K562 (cell line): Measurements from ENCODE around the gene ABCG1. TPM values are rescaled to one million over a fixed set of nuclear protein-coding genes. Genes with fewer than 3 reads are reported as not detected.

Experiments
- ATAC-seq: fragments of 200-7000 bp; cut with Tn5 transposase; 3 replicates; pipeline ENCODE4 v1.9.1; 2020; ENCODE audit warnings: moderate library complexity
- BruUV-seq: library from RNA; stranded (reverse); fragments of 400-500 nt; replicated peaks from 2 replicates; lab custom pipeline; 2021; lab: Mats Ljungman, UMichigan
- CTCF ChIA-PET: fragments of 300-600 bp; formaldehyde crosslinking; extraction: SDS; loops from one replicate; lab custom pipeline; 2021; ENCODE audit warnings: low intra/inter-chr PET ratio; lab: Yijun Ruan, JAX
- POLR2A ChIA-PET: fragments of 300-600, 350-650 bp; sonication (Branson Sonifier 250); formaldehyde crosslinking; extraction: SDS; loops from one replicate; lab custom pipeline; 2021; ENCODE audit warnings: antibody characterized with exemption, inconsistent platforms; lab: Yijun Ruan, JAX
- DNase-seq, 4 experiments: peaks; one replicate each; pipeline versions ENCODE4 v3.0.0 to v3.0.0-alpha.2; 2011 to 2018; ENCODE audit warnings: low spot score in 3 of 4, mixed read lengths in 3 of 4; ENCODE audit errors: extremely low read depth in 1 of 4
- FAIRE-seq: peaks from 2 replicates; lab custom pipeline; 2011; peaks lifted over from hg19 to GRCh38; lab: Jason Lieb, UNC
- H2AFZ ChIP-seq: 2 replicates; pipeline ENCODE4 v1.6.0; 2011; ENCODE audit warnings: low read depth, low read length, control low read depth, inconsistent platforms
- H3K27ac ChIP-seq: fragments of 200-600 bp; 3 replicates; pipeline ENCODE4 v1.8.0; 2011; ENCODE audit warnings: low read depth, mild to moderate bottlenecking, control low read depth, inconsistent platforms, low read length, moderate library complexity, mixed read lengths; ENCODE audit errors: extremely low read depth
- H3K27me3 ChIP-seq, 2 experiments: fragments of 300-600 bp in 1 of 2; 2 replicates in 1 of 2; 3 replicates in 1 of 2; pipeline versions ENCODE4 v1.6.0 to v1.8.0; 2011; ENCODE audit warnings: inconsistent platforms in 2 of 2, low read length in 2 of 2, mild to moderate bottlenecking in 1 of 2, mixed read lengths in 1 of 2, moderate library complexity in 1 of 2; ENCODE audit not compliant: control insufficient read depth in 2 of 2, insufficient read depth in 2 of 2
- H3K36me3 ChIP-seq: fragments of 300-600 bp; 3 replicates; pipeline ENCODE4 v1.8.0; 2011; ENCODE audit warnings: mild to moderate bottlenecking, low read length, inconsistent platforms; ENCODE audit not compliant: control insufficient read depth, insufficient read depth
- H3K4me1 ChIP-seq, 2 experiments: fragments of 200-600 bp in 1 of 2; replicated peaks in 1 of 2; 2 replicates in 1 of 2; 3 replicates in 1 of 2; pipeline versions ENCODE4 v1.5.1 to v1.8.0; 2011; ENCODE audit warnings: inconsistent platforms in 2 of 2, low read length in 2 of 2, mild to moderate bottlenecking in 1 of 2, mixed read lengths in 1 of 2, moderate library complexity in 1 of 2; ENCODE audit not compliant: control insufficient read depth in 2 of 2, insufficient read depth in 2 of 2
- H3K4me2 ChIP-seq: 2 replicates; pipeline ENCODE4 v1.6.1; 2011; ENCODE audit warnings: low read length, control low read depth, inconsistent platforms, mixed read lengths; ENCODE audit not compliant: insufficient read depth
- H3K4me3 ChIP-seq: fragments of 200-600 bp; sonication (generic), shearing (Covaris generic); 2 replicates; pipeline ENCODE4 v1.5.1; 2016; ENCODE audit warnings: control low read depth, inconsistent platforms
- H3K79me2 ChIP-seq: fragments of 200-600 bp; 3 replicates; pipeline ENCODE4 v1.8.0; 2011; ENCODE audit warnings: low read length, inconsistent platforms; ENCODE audit not compliant: control insufficient read depth, insufficient read depth
- H3K9ac ChIP-seq, 2 experiments: 2 replicates each; pipeline versions ENCODE4 v1.6.0 to v1.6.1; 2011; ENCODE audit warnings: low read depth in 2 of 2, low read length in 2 of 2, control low read depth in 1 of 2, inconsistent platforms in 1 of 2, mild to moderate bottlenecking in 1 of 2, mixed read lengths in 1 of 2; ENCODE audit not compliant: insufficient read depth in 1 of 2
- H3K9me1 ChIP-seq: one replicate; pipeline ENCODE4 v1.6.0; 2011; ENCODE audit warnings: inconsistent platforms, mild to moderate bottlenecking, low read length, moderate library complexity; ENCODE audit not compliant: control insufficient read depth, insufficient read depth
- H3K9me3 ChIP-seq: replicated peaks from 2 replicates; pipeline ENCODE4 v1.5.1; 2011; ENCODE audit warnings: low read depth, low read length, inconsistent platforms; ENCODE audit not compliant: control insufficient read depth, insufficient read depth
- H4K20me1 ChIP-seq: replicated peaks from 2 replicates; pipeline ENCODE4 v1.6.1; 2011; ENCODE audit warnings: low read length, inconsistent platforms, mixed read lengths; ENCODE audit not compliant: control insufficient read depth, insufficient read depth
- CBX2 ChIP-seq: fragments of 200-600 bp; sonication (generic); IDR thresholded peaks from one replicate; pipeline ENCODE4 v1.6.1; 2012; ENCODE audit warnings: mild to moderate bottlenecking, low read length, inconsistent platforms; ENCODE audit not compliant: insufficient read depth, poor library complexity, severe bottlenecking
- CEBPG ChIP-seq, 3 experiments: fragments of 200-800 bp in 1 of 3; sonication (Bioruptor generic) in 1 of 3; sonication (generic) in 1 of 3; formaldehyde crosslinking in 1 of 3; IDR thresholded peaks in 2 of 3; conservative IDR thresholded peaks in 1 of 3; 2 replicates each; pipeline versions ENCODE4 v1.6.1 to v1.8.0; 2016 to 2022; ENCODE audit warnings: missing compliant biosample characterization in 2 of 3, missing genetic modification characterization in 2 of 3, mild to moderate bottlenecking in 1 of 3, missing genetic modification reagents in 1 of 3
- GATAD2A ChIP-seq: fragments of 450-650 bp; IDR thresholded peaks from 2 replicates; pipeline ENCODE4 v1.6.1; 2017
- HDAC1 ChIP-seq, 2 experiments: fragments of 450-650 bp; IDR thresholded peaks; 2 replicates each; pipeline ENCODE4 v1.6.1; 2016 to 2017; ENCODE audit warnings: inconsistent platforms in 1 of 2, mild to moderate bottlenecking in 1 of 2, moderate library complexity in 1 of 2
- KLF1 ChIP-seq: fragments of 450-650 bp; IDR thresholded peaks from 2 replicates; pipeline ENCODE4 v1.6.1; 2016; ENCODE audit warnings: missing genetic modification characterization, missing compliant biosample characterization
- NEUROD1 ChIP-seq: fragments of 150-350 bp; IDR thresholded peaks from 2 replicates; pipeline ENCODE4 v1.6.1; 2014; ENCODE audit warnings: borderline replicate concordance, low read length, low read depth; ENCODE audit not compliant: partially characterized antibody
- NFE2 ChIP-seq: IDR thresholded peaks from 2 replicates; pipeline ENCODE4 v1.6.1; 2014; ENCODE audit warnings: antibody characterized with exemption, low read depth
- SRSF7 ChIP-seq: fragments of 200-400 bp; formaldehyde crosslinking; optimal IDR thresholded peaks from 2 replicates; pipeline ENCODE3; 2017; ENCODE audit warnings: mild to moderate bottlenecking, low read depth, low read length
- TAF9B ChIP-seq: fragments of 450-650 bp; IDR thresholded peaks from 2 replicates; pipeline ENCODE4 v1.6.1; 2018; ENCODE audit warnings: mild to moderate bottlenecking; ENCODE audit not compliant: partially characterized antibody
- THRAP3 ChIP-seq: fragments of 450-650 bp; IDR thresholded peaks from 2 replicates; pipeline ENCODE4 v1.6.1; 2016; ENCODE audit warnings: mild to moderate bottlenecking, inconsistent platforms, borderline replicate concordance
- ZNF3 ChIP-seq: fragments of 250-450 bp; sonication (Bioruptor Pico); IDR thresholded peaks from 2 replicates; pipeline ENCODE4 v1.5.0; 2021; ENCODE audit warnings: mild to moderate bottlenecking, moderate library complexity
- ZNF444 ChIP-seq: fragments of 250-450 bp; sonication (Bioruptor Pico); IDR thresholded peaks from 2 replicates; pipeline ENCODE4 v1.4.0; 2020; ENCODE audit warnings: mild to moderate bottlenecking, moderate library complexity
- ZNF79 ChIP-seq: fragments of 250-450 bp; sonication (Bioruptor Pico); IDR thresholded peaks from 2 replicates; pipeline ENCODE4 v1.4.0; 2020; ENCODE audit warnings: low read depth, mild to moderate bottlenecking, moderate library complexity
- WGBS: fragments of 100-300 bp; shearing (Covaris generic); methylation state at CpG from one replicate; pipeline ENCODE4 v1.1.6; 2016; ENCODE audit warnings: low coverage, mixed read lengths; ENCODE audit not compliant: insufficient coverage; ENCODE audit errors: missing lambda C conversion rate; 5-methylcytosine and 5-hydroxymethylcytosine counted together
- in situ Hi-C: fragments of 300-500 bp; cut with MboI; formaldehyde crosslinking; loops from 4 replicates; pipeline ENCODE4 v1.15.0; 2018; ENCODE audit warnings: inconsistent platforms, mixed read lengths
- intact Hi-C: fragments of 100-400 bp; cut with micrococcal nuclease; formaldehyde crosslinking; loops from 2 replicates; pipeline ENCODE4 v1.14.2; 2022
- polyA plus RNA-seq, 8 experiments: library from polyadenylated mRNA; depleted of rRNA in 4 of 8; stranded (reverse) in 5 of 8; unstranded in 3 of 8; fragments of >200 nt; fragmentation: Nextera tagmentation in 2 of 8; fragmentation: Illumina TruSeq in 1 of 8; extraction: Ambion mirVana in 2 of 8; extraction: Trizol in 1 of 8; gene quantifications; 2 replicates each; pipeline versions ENCODE4 v1.2.1 to v1.2.3, GENCODE V29; 2011 to 2014; ENCODE audit warnings: inconsistent platforms in 1 of 8, missing spikeins in 1 of 8
- total RNA-seq, 7 experiments: library from RNA; depleted of rRNA in 6 of 7; stranded (reverse); fragments of >200 nt in 6 of 7; fragmentation: Illumina TruSeq in 2 of 7; extraction: Trizol in 2 of 7; gene quantifications; 2 replicates each; pipeline versions ENCODE4 v1.2.1 to v1.2.3, GENCODE V29; 2011 to 2021; ENCODE audit warnings: low replicate concordance in 1 of 7
- TF ChIP-seq, protein P1 (sequence below): sonication (generic); formaldehyde crosslinking; IDR thresholded peaks from 2 replicates; pipeline ENCODE4 v1.8.1; 2023; ENCODE audit warnings: mild to moderate bottlenecking, missing genetic modification reagents

Gene ABCG1
- total and polyA plus RNA-seq, 9 of the 15 experiments (the other 6 are each of a cell fraction or from before 2014, with no cell fraction given): 0.04 to 0.09 TPM; not detected in 7

DNA sequence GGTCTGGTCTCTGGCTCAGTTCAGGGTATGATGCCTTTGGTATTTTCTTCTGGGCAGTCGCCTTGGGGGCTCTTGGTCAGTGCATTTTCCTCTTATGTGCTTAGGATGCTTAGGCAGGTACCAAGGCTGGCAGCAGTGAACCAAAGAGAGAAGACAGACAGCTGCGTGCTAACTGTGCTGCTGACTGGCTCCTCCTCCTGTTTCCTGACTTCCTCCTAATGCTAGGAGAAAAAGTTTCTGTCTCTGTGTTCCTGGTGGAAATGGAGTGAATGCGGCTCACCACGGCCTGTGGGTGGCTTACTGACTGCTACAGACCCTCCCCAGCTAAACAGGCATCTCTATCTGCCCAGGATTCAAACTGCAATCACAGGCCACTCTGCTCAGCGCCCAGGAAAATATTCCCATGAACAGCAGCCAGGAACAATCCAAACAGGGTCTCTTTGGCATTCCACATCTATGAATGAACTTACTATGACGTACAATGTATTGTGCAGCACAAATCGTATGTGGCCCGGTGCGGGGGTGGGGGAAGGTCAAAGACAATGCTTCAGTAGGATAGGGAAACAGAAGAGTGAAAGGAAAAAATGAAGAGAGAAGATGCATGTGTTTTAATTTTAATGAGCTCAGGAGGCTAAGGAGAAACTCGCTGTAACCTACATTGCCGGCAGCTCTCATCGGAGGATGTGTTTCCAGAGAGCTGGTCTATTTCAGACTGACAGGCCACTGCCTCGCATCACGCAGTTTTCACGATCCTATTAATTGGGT is 2.8 kb downstream of the ABCG1 start:
- DNase-seq: no peak
- TF ChIP-seq CBX2: no peak
- peaks cover 6% of the 10 kb centered on the region; the same call in 1 of the 2 replicates for H4K20me1 ChIP-seq
- no peak overlapping the region for H3K9ac ChIP-seq
- H3K9me1 ChIP-seq: no peaks in the 10 kb centered on the region
- POLR2A ChIA-PET: interaction anchor here (0.6 kb wide), 1 partner anchor 326 kb away, joined by 3 read pairs; no protein-coding TSS in a partner anchor
- no TSS peak for BruUV-seq
- H3K9me3 ChIP-seq: no peaks in the 10 kb centered on the region
- no peak overlapping the region for H3K4me3 ChIP-seq
- under 1% methylated on average over 15 of the region's 15 CpGs for WGBS
- H3K4me2 ChIP-seq: no peak overlapping the region
- H3K4me1 ChIP-seq: peaks cover 0 to 8% of the 10 kb centered on the region in 2 experiments; a peak in 1 of 5 replicates
- no peak overlapping the region for H2AFZ ChIP-seq
- no peak for FAIRE-seq
- in situ Hi-C loops: no loop called here
- intact Hi-C loops: no loop called here
- H3K27ac ChIP-seq: no peak overlapping the region
- no peaks in the 10 kb centered on the region for H3K36me3 ChIP-seq
- no peak for ATAC-seq
- peaks cover 28 to 68% of the 10 kb centered on the region in 2 experiments for H3K27me3 ChIP-seq
- CTCF ChIA-PET: no interaction called here
- no peaks in the 10 kb centered on the region for H3K79me2 ChIP-seq

DNA sequence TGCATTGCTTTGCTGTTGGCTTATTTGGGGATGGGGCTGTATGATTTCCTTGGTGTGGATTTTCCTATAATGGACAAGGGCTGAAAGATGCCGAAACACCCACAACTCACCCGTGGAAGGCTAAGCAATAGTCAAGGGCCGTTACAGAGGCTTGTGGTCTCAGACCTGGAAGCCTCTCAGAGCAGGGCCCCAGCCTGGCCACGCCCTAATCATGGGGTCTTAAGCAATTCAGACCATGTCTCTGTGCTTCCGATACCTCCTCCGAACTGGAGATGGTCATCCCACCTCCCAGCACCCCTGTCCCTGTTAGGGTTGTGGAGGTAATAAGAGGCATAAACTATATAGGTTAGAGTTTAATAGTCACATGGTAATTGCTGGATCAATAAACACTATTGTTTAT is 3.4 kb downstream of the ABCG1 start:
- ChIA-PET POLR2A (no interaction called here), CTCF (no interaction called here)
- no peaks in the 10 kb centered on the region for H3K36me3 ChIP-seq
- H3K79me2 ChIP-seq: no peaks in the 10 kb centered on the region
- peaks cover 26 to 62% of the 10 kb centered on the region in 2 experiments for H3K27me3 ChIP-seq
- ATAC-seq (no peak), DNase-seq (no peak), FAIRE-seq (no peak)
- no peak overlapping the region for H3K27ac ChIP-seq
- H3K9me1 ChIP-seq: no peaks in the 10 kb centered on the region
- H3K9me3 ChIP-seq: no peaks in the 10 kb centered on the region
- WGBS: 2% methylated on average over 6 of the region's 6 CpGs
- H2AFZ ChIP-seq: no peak overlapping the region
- H3K4me1 ChIP-seq: peaks cover 0 to 8% of the 10 kb centered on the region in 2 experiments; a peak in 1 of 5 replicates
- H3K9ac ChIP-seq: no peak overlapping the region
- in situ Hi-C loops: no loop called here
- no TSS peak for BruUV-seq
- peaks cover 6% of the 10 kb centered on the region; the same call in 1 of the 2 replicates for H4K20me1 ChIP-seq
- no peak overlapping the region for H3K4me3 ChIP-seq
- intact Hi-C loops: no loop called here
- no peak overlapping the region for H3K4me2 ChIP-seq
- TF ChIP-seq SRSF7 (no peak), ZNF79 (no peak), HDAC1 (IDR thresholded peaks at IDR 0.05) (no peak), KLF1 (tag) (no peak), THRAP3 (no peak), NFE2 (no peak), ZNF3 (CRISPR knock-in tag) (no peak), NEUROD1 (no peak), ZNF444 (CRISPR knock-in tag) (no peak), CEBPG (CRISPR knock-in tag; IDR thresholded peaks at IDR 0.05) (no peak), CEBPG (tag; conservative IDR thresholded peaks at IDR 0.05 in 1 of 2, IDR thresholded peaks at IDR 0.05 in 1 of 2) (no peak), GATAD2A (no peak), TAF9B (no peak)
- TF ChIP-seq, protein P1, sequence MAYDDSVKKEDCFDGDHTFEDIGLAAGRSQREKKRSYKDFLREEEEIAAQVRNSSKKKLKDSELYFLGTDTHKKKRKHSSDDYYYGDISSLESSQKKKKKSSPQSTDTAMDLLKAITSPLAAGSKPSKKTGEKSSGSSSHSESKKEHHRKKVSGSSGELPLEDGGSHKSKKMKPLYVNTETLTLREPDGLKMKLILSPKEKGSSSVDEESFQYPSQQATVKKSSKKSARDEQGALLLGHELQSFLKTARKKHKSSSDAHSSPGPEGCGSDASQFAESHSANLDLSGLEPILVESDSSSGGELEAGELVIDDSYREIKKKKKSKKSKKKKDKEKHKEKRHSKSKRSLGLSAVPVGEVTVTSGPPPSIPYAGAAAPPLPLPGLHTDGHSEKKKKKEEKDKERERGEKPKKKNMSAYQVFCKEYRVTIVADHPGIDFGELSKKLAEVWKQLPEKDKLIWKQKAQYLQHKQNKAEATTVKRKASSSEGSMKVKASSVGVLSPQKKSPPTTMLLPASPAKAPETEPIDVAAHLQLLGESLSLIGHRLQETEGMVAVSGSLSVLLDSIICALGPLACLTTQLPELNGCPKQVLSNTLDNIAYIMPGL (CRISPR knock-in tag): no peak
